CMK (cell line): ENCODE results near the gene MAPK12.

Experiments used
- DNase-seq: peaks from one replicate; pipeline ENCODE4 v3.0.0-alpha.2; 2010; ENCODE audit warnings: low read depth

Gene MAPK12

GRCh38 chr22:50267591-50268390 is 6.3 kb upstream of the MAPK12 start:
- no peak for DNase-seq

DNA sequence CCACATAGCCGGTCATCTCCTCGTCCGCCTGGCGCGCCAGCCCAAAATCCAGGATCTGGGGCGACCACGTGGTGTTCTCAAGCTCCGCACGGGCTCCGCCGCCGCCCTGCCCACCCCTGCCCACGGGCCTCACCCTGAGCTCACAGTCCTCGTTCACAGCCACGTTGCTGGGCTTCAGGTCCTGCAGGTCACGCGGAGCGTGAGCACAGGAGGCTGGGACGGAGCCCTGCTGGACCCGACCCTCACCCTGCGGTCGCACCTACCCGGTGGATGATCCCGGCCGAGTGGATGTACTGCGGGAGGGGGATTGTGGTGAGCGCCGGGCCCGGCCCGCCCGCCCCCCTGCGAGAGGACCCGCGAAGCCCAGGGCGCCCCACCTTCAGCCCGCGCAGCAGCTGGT is 5.5 kb upstream of the MAPK12 start:
- DNase-seq = no peak

DNA sequence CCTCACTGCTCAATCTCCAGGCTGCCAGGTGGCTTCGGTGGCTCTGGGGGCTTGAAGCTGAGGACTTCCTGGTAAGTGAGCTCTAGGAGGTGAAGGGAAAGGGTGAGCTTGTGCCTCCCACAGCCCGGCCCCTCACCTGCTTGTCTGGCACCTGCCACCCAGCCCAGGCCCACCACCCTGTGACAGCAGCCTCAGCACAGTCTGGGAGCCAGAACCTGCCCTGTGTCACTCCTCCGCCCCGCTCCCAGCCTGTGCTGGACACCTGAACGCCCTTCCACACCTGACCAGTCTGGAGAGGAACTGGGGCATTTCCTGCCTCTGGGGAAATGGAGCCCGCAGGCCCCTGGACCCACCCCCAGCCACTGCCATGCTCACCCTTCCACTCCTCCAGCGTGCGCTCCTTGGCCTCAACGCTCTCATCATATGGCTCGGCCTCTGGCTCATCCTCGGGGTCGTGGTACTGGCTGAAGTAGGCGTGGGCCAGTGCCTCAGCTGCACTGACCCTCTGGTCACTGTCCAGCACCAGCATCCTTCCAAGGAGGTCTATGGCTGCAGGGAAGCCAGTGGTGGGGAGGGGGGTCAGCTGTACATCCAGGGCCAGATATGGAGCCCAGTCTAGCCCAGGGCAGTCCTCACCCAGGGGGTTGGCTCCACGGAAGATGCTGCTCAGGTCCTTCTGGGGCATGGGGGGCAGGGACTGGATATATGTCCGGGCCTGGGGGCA is 3.6 kb upstream of the MAPK12 start:
- DNase-seq = no peak

DNA sequence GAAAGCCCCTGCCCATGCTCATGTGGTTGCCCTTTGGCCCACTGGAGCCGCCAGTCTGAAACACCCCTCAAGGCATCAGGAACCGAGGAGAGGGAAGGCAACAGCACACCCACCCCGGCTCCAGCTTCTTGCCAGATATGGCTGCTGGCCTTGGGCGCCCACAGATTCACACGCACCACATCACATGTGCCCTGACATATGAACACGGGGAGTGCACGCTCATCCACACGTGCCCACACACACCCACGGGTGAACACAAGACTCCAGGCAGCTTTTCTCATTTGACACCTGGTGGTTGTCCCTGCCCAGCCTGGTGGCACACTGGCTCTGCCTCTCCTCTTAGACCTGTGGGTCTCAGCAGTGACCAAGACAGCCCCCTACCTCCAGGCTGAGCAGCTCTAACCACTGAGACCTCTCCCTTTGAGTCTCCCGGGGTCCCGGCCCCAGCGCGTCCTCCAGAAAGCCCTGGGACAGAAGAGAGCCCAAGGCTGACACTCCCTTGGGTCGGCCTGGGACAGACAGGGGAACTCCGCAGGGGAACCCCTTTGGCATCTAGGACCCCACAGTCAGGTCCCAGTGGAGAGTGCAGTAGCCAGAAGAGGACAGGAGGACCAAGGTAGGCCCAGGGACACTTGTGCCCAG is 2.7 kb upstream of the MAPK12 start:
- DNase-seq = no peak

DNA sequence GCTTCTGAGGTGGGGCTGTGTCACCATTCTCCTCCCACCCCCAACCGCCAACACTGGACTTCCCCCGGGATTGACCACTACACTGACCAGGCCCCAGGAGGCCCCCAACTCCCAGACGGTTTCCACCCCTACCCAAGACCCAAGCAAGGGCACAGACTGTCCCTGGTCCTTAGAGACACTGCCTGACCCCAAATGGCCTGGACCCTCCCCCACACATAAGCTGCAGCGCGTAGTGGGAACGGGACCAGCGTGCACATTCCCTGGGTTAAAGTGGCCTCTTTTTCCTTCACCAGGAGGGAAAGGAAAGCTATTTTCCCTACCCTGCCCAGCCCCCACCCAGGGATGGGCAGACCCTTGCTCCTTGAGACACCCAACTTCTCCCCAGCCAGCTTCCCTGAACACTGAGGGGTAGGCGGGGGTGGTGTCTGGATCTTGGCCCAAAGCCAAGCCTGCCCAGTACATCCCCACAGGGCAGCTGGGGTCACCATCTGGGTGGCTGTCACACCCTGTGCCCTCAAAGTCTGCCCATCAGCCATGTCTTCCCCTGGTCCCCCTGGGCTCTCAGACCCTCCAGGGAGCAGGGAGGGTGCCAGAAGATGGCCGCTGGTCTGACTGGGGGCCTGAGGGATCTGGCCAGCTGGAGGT is 1.6 kb upstream of the MAPK12 start:
- no peak for DNase-seq

GRCh38 chr22:50262460-50262911 is 1.0 kb upstream of the MAPK12 start:
- DNase-seq = no peak

- DNase-seq = no peak
These were observed 475 bp downstream of the MAPK12 start for GRCh38 chr22:50260801-50261614.

- no peak for DNase-seq
These were observed 1.1 kb downstream of the MAPK12 start for GRCh38 chr22:50260434-50260800.

- no peak for DNase-seq
These were observed 2.2 kb downstream of the MAPK12 start for GRCh38 chr22:50259302-50259701.

- DNase-seq = no peak
These were observed 2.9 kb downstream of the MAPK12 start for GRCh38 chr22:50258361-50259292.

DNA sequence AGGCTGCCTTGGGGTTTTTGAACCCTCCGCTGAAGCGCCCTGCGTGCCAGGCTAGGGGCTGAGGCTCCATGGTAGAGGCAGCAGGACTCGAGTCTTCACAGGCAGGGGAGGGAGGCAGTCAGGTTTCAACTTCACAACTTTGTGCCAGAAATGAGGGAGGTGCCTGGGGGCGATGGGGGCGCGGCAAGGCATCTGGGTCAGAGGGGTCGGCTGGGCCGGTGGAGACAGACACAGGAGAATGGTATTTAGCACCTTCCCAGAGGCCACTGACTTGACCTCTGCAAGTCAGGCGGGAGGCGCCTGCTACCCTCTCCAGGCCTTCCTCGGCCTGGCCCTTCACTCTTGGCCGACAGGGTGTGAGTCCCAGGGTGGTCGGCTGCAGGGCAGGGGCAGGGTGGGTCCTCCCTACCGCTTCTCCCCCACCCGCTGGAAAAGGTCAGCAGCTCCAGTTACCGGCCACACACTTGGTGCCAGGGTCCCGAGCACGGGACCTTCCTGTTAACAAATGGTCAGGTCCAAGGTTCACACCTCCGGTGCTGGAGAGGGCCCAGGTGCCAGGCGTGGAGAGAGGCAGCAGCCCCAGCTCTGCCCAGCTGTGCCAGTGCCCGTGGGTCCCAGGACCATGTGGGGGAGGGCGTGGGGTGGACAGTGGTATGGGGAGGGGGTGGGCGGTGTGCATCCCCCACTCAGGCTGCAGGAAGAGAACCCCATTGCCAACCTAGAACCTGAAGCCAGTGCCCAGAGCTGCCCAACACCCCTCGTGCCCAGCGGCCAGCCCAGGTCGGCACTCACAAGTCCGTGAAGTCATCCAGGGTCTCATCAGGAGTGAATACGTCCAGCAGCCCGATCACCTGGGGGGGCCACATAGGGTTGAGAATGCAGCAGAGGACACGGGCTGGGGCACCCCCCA is 3.8 kb downstream of the MAPK12 start:
- no peak for DNase-seq

GRCh38 chr22:50257041-50257440 is 4.4 kb downstream of the MAPK12 start:
- no peak for DNase-seq

DNA sequence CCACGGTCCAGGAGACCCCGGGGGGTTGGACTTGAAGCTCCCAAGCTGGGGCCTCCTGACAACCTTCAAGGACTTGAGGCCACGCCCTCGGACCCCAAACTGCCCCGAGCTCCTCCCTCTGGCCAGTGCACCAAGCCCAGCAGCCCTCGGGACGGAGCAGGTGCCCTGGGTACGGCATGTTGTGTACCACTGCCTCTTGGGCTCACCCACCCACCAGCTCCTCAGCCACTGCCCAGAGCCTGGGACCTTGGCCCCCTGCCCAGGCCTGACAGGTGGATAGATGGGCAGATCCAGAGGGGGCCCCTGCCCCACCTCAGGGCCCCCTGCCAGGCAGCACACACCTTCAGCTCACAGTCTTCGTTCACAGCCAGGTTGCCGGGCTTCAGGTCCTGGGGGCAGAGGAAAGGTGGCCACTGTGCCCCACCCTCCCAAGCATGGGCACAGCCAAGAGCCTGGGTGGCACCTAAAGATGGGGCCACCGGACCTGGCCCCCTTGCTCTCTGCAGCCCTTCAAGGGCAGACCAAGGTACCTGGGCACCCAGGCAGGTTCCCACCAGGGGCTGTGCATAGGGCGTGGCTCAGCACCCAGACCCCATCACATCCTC is 5.1 kb downstream of the MAPK12 start:
- DNase-seq = no peak

DNA sequence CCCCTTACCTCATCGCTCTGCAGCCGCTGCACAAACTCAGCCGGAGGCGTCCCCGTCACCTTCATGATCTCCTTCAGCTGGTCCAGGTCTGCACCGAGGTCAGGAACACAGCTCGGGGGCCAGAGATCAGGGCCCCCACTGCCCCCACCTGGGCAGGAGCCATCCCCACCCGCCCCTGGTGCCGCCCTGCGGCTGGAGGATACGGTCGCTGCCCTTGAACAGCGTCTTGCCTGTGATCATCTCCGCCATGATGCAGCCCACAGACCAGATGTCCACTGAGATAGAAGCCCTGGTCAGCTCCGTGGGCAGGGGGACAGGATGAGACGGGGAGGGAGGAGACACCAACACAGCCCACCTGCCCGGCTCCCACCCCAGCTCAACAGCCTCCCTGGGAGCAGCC is 5.9 kb downstream of the MAPK12 start:
- DNase-seq = no peak

DNA sequence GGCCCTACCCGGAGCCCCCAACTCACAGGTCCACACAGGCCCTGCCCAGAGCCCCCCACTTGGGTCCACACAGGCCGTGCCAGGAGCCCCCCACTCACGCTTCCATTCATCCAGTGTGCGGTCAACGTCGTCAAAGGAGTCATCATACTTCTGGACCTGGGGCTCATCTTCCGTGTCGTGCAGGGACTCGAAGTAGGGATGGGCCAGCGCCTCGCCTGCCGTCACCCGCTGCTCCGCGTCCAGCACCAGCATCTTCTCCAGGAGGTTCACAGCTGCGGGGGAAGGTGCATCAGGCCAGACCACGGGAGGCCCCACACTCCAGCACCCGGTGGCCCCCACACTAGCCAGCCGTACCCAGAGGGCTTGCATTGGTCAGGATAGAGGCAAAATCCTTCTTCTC is 6.4 kb downstream of the MAPK12 start:
- no peak for DNase-seq

DNA sequence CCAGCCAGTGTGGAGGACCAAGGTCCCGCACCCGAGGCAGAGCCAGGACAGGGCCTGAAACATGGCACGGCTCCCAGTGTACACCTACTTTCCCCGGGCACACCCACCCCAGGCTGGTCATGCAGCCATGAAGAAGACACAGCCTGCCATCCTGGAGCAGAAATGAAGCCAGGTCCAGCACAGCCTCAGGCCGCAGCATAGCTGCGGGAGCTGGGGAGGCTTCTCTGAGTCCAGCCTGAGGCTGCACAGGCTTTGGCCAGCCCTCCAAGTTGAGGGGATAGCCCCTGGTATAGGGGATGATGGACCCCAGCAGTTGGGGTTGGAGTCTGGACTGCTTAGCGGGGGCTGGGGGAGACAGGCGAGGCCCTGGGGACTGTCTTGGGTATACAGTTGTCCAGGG is 7.5 kb downstream of the MAPK12 start:
- DNase-seq = no peak

- DNase-seq = no peak
These were observed 8.2 kb downstream of the MAPK12 start for GRCh38 chr22:50253046-50253915.
